ENCODE results near the gene SUPT4H1. TPM values are rescaled to one million over a fixed set of nuclear protein-coding genes. Genes with fewer than 3 reads are reported as not detected.
A peak's percentile ranks its signal among the peaks of the same experiment; 100 is the strongest.

The SUPT4H1 gene
- total RNA-seq, 1 donor from 2014 or later = 82.1 TPM

DNA sequence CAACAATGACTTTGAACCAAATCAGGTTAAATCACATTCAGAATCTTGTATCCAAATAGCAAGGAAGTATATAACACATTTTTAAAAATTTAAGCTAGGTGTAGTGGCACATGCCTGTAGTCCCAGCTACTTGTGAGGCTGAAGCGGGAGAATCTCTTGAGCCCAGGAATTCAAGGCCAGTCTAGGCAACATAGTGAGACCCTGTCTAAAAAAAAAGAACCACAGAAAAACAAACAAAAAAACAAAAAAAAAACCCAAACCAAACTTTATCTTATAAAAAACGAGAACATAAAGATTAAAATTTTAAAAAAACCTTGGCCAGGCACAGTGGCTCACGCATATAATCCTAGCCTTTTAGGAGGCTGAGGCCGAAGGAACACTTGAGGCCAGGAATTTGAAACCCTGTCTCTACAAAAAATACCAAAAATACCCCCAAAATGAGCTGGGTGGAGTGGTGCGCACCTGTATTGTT, 11.6 kb downstream of the SUPT4H1 start:
- no peak overlapping the region for H3K4me3 Mint-ChIP-seq (ENCODE audit: unreplicated experiment)
- H3K4me1 Mint-ChIP-seq (ENCODE audit: low read depth, unreplicated experiment) = peaks cover 20% of the 10 kb centered on the region
- H3K36me3 Mint-ChIP-seq (ENCODE audit: unreplicated experiment) = no peaks in the 10 kb centered on the region
- no peak overlapping the region for H3K27ac Mint-ChIP-seq (ENCODE audit: unreplicated experiment)
- peaks cover 6% of the 10 kb centered on the region for H3K27me3 Mint-ChIP-seq (ENCODE audit: unreplicated experiment)
- no peak for DNase-seq
- TF ChIP-seq, protein P1, sequence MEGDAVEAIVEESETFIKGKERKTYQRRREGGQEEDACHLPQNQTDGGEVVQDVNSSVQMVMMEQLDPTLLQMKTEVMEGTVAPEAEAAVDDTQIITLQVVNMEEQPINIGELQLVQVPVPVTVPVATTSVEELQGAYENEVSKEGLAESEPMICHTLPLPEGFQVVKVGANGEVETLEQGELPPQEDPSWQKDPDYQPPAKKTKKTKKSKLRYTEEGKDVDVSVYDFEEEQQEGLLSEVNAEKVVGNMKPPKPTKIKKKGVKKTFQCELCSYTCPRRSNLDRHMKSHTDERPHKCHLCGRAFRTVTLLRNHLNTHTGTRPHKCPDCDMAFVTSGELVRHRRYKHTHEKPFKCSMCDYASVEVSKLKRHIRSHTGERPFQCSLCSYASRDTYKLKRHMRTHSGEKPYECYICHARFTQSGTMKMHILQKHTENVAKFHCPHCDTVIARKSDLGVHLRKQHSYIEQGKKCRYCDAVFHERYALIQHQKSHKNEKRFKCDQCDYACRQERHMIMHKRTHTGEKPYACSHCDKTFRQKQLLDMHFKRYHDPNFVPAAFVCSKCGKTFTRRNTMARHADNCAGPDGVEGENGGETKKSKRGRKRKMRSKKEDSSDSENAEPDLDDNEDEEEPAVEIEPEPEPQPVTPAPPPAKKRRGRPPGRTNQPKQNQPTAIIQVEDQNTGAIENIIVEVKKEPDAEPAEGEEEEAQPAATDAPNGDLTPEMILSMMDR (IDR thresholded peaks at IDR 0.05; ENCODE audit: partially characterized antibody, unreplicated experiment) = no peak
- peaks cover 6% of the 10 kb centered on the region for H3K9me3 Mint-ChIP-seq (ENCODE audit: unreplicated experiment)

- H3K9me3 Mint-ChIP-seq (ENCODE audit: unreplicated experiment) = peaks cover 6% of the 10 kb centered on the region
- peaks cover 6% of the 10 kb centered on the region for H3K27me3 Mint-ChIP-seq (ENCODE audit: unreplicated experiment)
- no peak overlapping the region for H3K4me3 Mint-ChIP-seq (ENCODE audit: unreplicated experiment)
- peaks cover 20% of the 10 kb centered on the region for H3K4me1 Mint-ChIP-seq (ENCODE audit: low read depth, unreplicated experiment)
- no peaks in the 10 kb centered on the region for H3K36me3 Mint-ChIP-seq (ENCODE audit: unreplicated experiment)
- peak overlapping the region; percentile 79 for H3K27ac Mint-ChIP-seq (ENCODE audit: unreplicated experiment)
- DNase-seq = no peak
- TF ChIP-seq, protein P1 (IDR thresholded peaks at IDR 0.05; ENCODE audit: partially characterized antibody, unreplicated experiment) = no peak
Observed at GRCh38 chr17:58339755-58340404, 12.1 kb downstream of the SUPT4H1 start.

DNA sequence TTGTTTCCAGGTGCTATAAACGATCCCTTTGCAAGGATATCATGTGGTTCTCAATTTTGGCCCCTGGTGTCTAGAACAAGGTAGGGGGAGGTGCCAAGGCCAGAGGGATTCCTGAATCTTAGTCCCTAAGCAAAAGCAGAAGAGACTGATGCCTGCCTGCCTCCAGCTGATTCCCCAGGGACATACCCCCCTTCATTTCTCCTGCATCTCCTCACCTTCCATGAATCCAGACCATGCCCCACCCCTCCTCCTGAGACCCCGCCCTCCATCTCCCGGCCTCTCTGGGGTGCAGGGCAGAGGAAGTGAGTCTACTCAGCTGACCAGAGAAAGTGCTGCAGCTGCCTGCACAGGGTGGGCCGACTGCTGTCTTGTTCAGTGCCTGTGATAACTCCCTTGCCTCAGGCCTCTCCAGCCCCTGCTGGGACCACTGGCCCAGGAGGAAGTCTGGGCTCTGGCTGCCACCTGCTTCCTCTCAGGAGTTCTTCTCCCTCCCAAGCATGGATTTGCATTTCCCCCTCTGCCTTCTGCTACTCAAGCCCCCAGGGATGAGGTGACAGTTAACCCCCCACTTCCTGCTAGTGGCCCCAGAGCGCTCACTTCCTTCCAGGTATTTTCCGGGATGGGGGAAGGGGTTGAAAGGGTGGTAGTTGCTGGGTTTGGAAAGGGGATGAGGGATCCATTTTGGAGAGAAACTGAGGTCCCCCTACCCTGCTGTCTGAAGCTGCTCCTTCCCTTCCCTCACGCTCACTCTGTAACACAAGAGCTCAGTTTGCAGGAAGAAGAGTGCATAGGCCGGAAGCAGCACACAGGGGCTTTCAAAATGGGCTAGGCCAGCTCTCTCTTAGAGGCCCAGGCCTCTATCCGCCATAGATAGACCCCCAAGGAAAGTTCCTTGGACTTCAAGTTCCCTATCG, 12.9 kb downstream of the SUPT4H1 start:
- H3K27me3 Mint-ChIP-seq (ENCODE audit: unreplicated experiment) = peaks cover 6% of the 10 kb centered on the region
- peak overlapping the region; percentile 57 for H3K4me3 Mint-ChIP-seq (ENCODE audit: unreplicated experiment)
- H3K4me1 Mint-ChIP-seq (ENCODE audit: low read depth, unreplicated experiment) = peaks cover 20% of the 10 kb centered on the region
- peaks cover 6% of the 10 kb centered on the region for H3K9me3 Mint-ChIP-seq (ENCODE audit: unreplicated experiment)
- peak; percentile 82 for DNase-seq
- H3K27ac Mint-ChIP-seq (ENCODE audit: unreplicated experiment) = peak overlapping the region; percentile 79
- no peaks in the 10 kb centered on the region for H3K36me3 Mint-ChIP-seq (ENCODE audit: unreplicated experiment)
- TF ChIP-seq, protein P1 (IDR thresholded peaks at IDR 0.05; ENCODE audit: partially characterized antibody, unreplicated experiment) = no peak

DNA sequence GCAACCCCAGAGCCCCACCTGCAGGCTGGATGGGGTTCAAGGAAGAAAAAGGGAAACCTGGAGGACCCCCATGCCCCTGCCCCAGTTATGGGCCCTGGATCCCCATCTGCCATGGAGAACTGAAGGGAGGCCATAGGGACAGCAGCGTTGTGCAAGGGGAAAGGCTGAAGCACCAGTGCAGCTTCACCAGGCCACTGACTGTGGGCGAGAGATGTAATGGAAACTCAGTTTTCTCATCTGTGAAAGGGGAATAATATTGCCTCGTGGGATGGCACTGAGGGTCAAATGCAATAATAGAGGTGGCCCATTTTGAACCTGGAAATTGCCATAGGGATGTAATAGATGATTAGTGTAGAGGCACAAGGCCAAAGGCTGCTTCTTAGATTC, 13.6 kb downstream of the SUPT4H1 start:
- Mint-ChIP-seq H3K36me3 (ENCODE audit: unreplicated experiment) (no peaks in the 10 kb centered on the region), H3K4me1 (ENCODE audit: low read depth, unreplicated experiment) (peaks cover 20% of the 10 kb centered on the region), H3K9me3 (ENCODE audit: unreplicated experiment) (peaks cover 6% of the 10 kb centered on the region), H3K27ac (ENCODE audit: unreplicated experiment) (peak overlapping the region; percentile 79), H3K27me3 (ENCODE audit: unreplicated experiment) (peaks cover 6% of the 10 kb centered on the region), H3K4me3 (ENCODE audit: unreplicated experiment) (no peak overlapping the region)
- TF ChIP-seq, protein P1 (IDR thresholded peaks at IDR 0.05; ENCODE audit: partially characterized antibody, unreplicated experiment) = no peak
- no peak for DNase-seq

All from glutamatergic neuron (in vitro differentiated cells).